HTR-8/SVneo (cell line): ENCODE measurements around the gene GSTT2.

Source experiments
- DNase-seq: peaks from one replicate; pipeline ENCODE4 v3.0.0; 2011; ENCODE audit warnings: low spot score, mixed read lengths; ENCODE audit not compliant: insufficient read length
- FAIRE-seq: peaks from 2 replicates; lab custom pipeline; 2011; peaks lifted over from hg19 to GRCh38; lab: Jason Lieb, UNC

Gene GSTT2

DNA sequence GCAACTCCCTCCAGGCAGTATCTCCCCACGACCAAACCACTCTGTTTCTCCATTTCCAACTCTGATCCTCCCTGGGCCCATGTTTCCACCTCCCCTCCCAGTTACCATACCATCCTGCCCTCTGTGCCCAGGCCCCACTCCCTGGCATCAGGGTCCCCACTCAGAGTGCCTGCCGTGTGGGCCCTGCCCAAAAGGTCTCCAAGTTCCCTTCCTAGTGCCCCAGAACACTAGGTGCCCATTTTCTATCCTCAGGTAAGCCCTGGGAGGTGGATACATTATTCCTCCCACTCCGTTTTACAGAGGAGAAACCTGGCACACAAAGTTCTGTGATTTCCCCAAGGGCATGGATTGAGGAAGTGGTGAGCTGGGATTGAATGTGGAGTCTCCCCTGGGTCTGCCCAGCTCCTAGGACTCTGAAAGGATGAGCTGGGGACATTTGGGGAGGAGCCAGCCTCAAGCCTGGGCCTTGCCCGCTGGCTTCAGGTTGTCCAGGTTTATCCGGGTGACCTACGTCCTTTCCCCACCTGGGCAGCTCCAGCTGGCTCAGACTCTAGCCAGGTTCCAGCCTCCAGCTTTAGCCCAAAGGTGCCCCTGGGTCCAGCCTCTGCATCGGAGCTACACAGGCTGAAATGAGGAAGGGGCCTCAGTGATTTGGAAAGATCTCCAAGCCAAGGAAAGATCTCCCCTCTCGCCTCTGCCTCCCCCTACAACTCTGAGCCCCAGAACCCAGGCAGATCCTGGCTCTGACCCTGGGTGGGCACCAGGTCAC lies 27.5 kb downstream of the GSTT2 start:
- DNase-seq (no peak), FAIRE-seq (no peak)

DNA sequence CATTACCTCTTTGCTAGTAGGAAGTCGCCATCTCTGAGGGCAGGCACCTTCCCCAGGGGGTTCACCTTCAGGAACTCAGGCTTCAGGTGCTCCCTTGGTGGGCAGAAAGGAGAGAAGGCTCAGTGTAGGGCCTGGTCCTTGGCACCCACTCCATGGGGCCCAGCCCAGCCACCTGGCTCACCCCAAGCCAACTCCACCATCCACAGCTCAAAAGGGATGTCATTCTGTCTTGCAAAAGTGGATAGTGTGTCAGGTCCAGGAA lies 28.0 kb downstream of the GSTT2 start:
- FAIRE-seq (no peak), DNase-seq (no peak)

DNA sequence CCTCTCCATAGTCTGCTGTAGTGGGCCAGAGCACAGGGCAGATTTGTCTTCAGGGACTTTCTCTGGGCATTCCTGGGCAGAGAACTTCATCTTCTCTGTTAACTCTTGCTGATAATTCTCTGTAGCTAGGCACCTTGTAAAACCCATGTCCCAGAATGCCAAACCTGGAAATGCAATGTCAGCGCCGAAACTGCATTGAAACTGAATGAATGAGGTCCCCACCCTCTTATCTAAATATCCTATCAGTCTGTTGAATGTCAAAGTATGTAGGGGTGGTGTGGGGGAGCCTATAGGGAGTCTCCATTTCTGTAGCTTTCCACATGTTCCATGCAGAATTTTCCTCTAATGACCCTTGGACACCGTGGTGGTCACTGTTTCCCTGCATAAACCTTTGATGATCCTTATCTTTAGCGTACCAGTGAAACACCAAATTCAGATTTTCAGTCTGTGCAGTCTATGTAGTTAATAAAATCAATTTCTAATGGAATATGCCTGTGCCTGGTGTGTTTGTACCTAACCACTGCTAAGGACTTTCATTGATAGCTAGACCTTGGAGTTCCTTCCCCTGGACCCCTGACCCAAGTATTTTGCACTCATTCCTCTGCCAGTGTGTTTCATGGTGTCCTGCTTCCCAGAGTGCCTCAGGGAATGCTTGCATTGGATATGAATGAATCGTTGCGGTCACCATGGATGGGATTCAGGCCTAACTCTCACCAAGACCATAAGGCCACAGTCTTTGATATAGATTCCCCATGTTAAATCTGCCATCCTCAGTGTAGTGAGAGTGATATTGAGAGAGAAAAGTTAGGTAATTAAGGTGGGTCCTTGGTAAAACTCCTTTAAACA lies 28.7 kb downstream of the GSTT2 start:
- no peak for DNase-seq
- no peak for FAIRE-seq

DNA sequence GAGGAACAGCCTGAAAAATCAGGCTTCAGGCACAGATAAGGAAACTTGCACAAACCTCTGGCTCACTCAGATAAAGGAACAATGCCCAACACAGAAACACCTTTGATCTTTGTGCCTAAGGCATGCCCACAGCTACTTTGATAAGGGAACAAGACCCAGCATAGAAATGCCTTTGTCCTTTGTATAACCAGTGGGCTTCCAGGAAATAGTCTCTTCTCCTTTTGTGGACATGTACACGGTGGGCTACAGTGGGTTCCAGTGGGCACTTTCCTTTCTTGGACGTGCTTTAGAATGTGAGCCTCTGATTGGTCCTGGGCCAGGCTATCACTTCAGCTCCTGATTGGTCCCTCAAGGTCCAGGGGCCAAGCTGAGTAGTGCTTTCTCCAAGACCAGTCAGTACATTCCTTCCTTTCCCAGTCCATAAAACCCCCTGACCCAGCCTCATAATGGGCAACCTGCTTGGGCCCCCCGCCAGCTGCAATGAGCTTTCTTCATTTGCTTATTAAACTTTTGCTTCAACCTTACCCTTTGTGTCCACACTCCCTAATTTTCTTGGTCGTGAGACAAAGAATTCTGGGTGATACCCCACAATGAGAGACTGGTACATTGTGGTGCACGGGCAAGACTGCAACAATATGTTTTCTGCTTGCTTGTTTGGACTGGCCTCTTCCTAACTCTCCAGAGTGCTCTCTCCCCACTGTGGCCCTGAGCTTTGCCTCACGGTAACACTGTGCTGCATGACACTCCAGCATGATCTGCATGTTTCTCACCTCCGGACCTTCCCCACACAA lies 29.5 kb downstream of the GSTT2 start:
- DNase-seq: no peak
- no peak for FAIRE-seq

DNA sequence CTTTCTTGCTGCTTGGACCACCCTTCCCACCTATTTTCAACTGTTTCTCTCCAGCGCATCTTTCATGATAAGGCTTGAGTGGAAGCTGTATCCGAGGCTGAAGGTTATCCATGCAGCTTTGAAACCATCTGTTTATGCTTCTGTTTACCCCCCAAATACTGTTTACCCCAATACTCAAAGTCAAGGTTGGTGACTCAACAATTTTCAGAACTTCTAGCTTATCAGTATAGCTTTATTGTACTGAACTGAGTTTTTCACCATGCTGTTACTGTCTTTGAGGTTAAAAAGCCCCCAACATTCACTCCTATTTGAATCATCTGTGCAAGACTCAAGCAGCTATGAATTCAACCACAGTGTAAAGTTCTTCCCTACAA lies 30.1 kb downstream of the GSTT2 start:
- DNase-seq (no peak), FAIRE-seq (no peak)

DNA sequence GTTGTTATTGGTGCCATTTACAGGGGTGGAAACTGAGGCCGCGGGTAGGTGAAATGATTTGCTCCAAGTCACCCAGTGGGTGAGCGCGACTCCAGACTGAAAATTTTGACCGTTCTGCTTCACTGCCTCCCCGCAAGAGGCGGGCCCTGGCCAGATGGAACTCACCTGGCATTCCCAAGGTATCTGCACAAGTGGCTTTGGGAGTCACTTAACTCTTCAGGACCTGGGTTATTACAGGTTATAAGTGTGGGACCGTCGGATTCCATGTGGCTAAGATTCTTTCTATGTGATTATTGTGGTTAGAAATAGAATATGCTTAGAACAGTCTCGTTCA lies 31.8 kb downstream of the GSTT2 start:
- FAIRE-seq (no peak), DNase-seq (no peak)

DNA sequence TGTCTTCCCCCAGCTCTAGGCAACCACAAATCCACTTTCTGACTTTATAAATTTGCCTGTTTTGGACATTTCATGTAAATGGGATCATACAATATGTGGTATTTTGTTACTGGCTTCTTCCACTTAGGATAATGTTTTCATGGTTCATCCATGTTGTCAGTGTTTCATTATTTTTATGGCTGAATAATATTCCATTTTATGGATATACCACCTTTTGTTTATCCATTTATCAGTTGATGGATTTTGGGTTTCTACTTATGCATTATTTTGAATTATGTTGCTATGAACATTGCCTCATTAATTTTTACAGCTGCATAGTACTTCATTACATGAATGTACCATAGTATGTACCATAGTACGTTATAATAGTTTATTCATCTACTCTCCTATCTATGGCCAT lies 36.2 kb downstream of the GSTT2 start:
- no peak for DNase-seq
- no peak for FAIRE-seq

DNA sequence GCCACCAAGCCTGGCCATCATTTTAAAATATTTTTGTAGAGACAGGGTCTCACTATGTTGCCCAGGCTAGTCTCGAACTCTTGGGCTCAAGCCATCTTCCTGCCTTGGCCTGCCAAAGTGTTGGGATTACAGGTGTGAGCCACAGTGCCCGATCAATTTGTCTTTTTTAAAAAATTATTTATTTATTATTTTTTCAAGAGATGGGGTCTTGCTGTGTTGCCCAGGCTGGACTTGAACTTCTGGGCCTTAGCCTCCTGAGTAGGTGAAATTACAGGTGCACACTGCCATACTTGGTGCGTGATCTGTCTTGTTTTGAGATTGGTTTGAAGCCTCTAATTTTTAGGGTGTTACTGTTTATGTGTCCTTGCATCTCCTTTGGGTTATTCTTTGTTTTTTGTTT lies 41.4 kb downstream of the GSTT2 start:
- FAIRE-seq: no peak
- no peak for DNase-seq

DNA sequence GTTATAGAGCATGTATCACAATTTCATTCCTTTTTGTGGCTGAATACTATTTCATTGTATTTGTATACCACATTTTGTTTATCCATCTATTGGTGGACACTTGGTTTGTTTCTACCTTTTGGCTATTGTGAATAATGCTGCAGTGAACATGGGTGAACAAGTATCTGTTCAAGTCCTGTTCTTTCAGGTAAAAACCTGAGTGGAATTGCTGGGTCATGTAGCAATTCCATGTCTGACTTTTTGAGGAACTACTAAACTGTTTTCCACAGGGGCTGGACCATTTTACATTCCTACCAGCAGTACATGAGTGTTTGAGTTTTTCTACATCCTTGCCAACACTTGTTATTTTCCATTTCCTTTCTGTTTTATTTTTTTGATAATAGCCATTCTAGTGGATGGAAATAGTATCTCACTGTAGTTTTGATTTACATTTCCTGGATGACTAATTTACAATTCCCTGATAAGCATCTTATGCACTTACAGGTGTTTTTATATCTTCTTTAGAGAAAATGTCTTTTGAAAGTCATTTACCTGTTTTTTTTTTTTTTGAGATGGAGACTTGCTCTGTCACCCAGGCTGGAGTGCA lies 43.4 kb downstream of the GSTT2 start:
- FAIRE-seq (no peak), DNase-seq (no peak)

DNA sequence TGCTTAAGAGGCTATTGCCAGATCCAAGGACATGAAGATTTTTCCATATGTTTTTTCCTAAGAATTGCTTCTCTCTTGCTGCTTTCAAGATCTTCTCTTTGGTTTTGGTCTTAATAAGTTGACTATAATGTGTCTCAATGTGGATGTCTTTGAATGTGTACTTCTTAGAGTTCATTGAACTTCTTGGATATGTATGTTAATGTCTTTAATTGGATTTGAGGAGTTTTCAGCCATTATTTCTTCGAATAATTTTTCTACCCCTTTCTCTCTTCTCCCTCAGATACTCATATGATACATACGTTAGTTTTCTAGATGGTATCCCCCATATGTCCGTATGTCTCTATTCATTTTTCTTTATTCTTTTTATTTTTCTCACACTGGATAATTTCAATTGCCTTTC lies 44.4 kb downstream of the GSTT2 start:
- DNase-seq: no peak
- no peak for FAIRE-seq

DNA sequence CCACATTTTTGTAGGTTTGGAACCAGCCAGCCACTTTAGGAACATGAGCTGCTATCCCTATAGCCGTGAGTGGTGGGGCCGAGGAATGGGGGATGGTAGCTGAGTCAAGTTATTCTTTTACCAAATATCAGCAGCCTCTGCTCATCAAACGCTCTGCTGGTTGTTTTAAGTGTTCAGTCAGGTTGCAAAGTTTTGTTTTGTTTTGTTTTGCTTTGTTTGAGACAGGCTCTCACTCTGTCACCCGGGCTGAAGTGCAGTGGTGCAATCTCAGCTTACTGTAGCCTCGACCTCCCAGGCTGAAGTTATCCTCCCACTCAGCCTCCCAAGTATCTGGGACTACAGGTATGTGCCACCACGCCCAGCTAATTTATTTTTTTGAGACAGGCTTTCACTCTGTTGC lies 45.5 kb downstream of the GSTT2 start:
- DNase-seq (no peak), FAIRE-seq (no peak)

DNA sequence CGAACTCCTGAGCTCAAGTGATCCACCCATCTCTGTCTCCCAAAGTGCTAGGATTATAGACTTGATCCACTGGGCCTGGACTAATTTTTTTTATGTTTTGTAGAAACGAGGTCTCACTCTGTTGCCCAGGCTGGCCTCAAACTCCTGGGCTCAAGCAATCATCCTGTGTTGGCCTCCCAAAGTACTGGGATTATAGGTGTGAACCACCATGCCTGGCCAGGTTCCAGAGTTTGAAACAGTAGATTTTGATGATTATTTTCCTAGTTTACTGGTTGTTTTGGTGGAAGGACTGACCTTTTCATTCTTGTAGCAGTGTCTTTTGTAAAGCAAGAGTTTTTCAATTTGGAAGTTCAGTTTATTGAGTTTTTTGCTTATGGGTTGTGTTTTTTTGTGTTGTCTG lies 46.1 kb downstream of the GSTT2 start:
- no peak for FAIRE-seq
- DNase-seq: no peak

DNA sequence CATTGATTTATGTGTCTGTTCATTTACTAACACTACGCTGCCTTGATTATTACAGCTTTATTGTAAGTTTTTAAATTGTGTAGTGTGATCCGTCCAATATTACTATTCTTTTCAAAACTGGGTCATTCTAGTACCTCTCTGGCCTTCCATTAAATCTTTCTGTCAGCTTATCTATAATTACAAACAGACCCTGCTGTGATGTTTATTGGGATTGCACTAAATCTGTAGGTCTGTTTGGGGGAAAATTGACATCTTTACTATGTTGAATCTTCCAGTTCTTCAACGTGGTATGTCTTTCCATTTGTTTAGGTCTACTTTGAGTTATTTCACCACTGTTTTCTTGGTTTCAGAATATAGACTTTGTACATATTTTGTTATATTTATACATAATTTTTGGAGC lies 46.8 kb downstream of the GSTT2 start:
- DNase-seq (no peak), FAIRE-seq (no peak)

DNA sequence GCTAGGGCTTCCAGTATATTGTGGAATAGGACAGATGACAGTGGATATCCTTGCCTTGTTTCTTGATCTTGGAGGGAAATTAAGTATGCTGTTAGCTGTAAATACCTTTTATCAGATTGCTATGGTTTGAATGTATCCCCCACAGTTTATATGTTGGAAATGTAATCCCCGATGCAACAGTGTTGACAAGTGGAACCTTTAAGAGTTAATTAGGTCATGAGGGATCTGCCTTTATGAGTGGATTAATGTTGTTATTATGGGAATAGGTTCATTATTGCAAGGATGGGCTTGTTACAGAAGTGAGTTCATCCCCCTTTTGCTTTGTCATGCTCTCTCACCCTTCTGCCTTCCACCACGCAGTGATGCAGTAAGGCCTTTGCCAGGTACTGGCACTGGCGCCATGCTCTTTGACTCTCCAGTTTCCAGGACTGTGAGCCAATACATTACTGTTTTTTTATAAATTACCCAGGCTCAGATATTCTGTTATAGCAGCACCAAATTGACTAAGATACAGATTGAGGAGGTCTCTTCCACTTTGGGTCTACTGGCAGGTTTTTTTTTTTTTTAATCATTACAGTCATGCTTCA lies 47.5 kb downstream of the GSTT2 start:
- no peak for FAIRE-seq
- no peak for DNase-seq

DNA sequence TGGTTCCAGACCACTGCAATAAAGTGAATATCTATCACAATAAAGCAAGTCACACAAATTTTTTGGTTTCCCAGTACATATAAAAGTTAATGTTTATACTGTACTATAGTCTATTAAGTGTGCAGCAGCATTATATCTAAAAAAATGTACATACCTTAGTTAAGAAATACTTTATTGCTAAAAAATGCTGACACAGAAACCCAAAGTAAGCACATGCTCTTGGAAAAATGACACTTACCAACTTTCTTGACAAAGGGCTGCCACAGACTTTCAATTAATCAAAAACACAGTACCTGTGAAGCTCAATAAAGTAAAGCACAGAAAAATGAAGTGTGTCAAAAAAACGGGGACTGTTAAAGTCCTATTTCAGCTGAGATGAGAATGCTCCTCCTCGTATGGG lies 48.1 kb downstream of the GSTT2 start:
- DNase-seq (no peak), FAIRE-seq (no peak)

DNA sequence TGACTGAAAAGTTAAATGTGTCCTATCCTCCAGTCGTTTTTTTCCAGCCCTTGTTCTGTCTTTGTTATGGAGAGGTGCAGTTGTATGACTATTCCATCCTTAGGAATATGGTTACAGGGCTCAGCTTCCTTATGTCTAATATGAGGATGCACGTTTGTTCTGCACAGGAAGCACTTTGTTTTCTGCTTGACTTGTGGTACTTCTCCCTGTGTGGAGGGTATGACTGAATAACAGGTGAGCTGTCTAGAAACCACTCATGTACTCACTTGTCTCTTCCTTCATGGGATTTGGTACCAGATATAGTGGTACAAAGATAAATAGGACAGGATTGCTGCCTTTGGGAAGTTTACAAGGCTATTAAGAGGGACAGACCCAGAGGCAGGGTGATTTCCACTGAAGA lies 48.6 kb downstream of the GSTT2 start:
- DNase-seq: no peak
- FAIRE-seq: no peak

DNA sequence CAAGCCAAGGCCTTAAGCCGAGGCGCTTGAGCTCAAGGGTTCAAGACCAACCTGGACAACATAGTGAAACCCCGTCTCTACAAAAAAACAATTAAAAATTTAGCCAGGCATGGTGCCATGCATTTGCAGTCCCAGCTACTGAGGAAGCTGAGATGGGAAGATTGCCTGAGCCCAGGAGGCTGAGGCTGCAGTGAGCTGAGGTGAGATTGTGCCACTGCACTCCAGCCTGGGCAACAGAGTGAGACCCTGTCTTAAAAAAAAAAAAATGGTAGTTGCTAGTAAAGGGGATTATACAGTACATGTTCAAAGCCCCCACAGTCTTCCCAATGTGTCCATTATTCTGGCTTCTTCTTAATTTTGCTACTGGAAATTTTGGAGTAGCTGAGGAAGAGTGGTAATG lies 49.4 kb downstream of the GSTT2 start:
- no peak for DNase-seq
- FAIRE-seq: no peak

DNA sequence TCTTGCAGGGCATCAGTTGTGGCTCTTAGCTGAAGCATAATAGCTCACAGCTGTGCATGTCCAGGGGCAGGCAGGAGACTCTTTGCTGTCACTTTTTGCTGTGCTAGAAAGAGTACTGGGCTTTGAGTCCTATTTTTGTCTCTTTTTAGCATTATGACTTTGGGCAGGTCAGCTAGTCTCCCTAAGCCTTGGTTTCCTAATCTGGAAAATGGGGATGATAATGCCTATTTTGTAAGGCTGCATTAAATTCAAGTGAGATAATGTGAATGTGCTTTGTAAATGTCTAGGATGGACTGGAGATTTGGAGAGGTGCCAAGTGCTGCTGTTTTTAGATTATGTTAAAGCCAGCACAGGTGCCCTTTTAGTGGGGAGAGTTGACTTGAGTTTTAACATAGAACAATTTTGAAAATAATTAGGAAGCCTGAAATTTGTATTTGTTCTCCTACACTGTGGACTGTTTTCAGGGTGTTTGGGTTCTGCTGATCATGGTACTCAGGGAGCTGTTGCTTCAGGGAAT lies 50.3 kb downstream of the GSTT2 start:
- no peak for DNase-seq
- FAIRE-seq: no peak
